Astrocyte of the cerebellum (primary cell): Measurements from ENCODE around the gene EFHD1.

Source experiments
- DNase-seq: peaks from one replicate; pipeline ENCODE4 v3.0.0-alpha.2; 2011; ENCODE audit warnings: low read depth
- H3K4me3 ChIP-seq: 2 replicates; pipeline ENCODE4 v1.5.1; 2011; ENCODE audit warnings: mild to moderate bottlenecking, low read depth, low read length, moderate library complexity
- CTCF ChIP-seq: IDR thresholded peaks from 2 replicates; pipeline ENCODE4 v1.5.1; 2012; ENCODE audit warnings: low read length, low read depth, moderate library complexity, mild to moderate bottlenecking; ENCODE audit errors: missing control alignments
- in situ Hi-C: cut with HindIII; loops from 2 replicates; pipeline ENCODE4 v1.10.0; 2017; ENCODE audit warnings: low sequenced_read_pairs

The EFHD1 gene

GRCh38 chr2:232635820-232636219, 2.4 kb downstream of the EFHD1 start:
- TF ChIP-seq CTCF: no peak
- no peak overlapping the region for H3K4me3 ChIP-seq
- DNase-seq: no peak
- in situ Hi-C loops: no loop called here

GRCh38 chr2:232636788-232637420, 3.5 kb downstream of the EFHD1 start:
- no peak overlapping the region for H3K4me3 ChIP-seq
- no peak for TF ChIP-seq CTCF
- DNase-seq: no peak
- in situ Hi-C loops: no loop called here

- in situ Hi-C loops: no loop called here
Observed at GRCh38 chr2:232637866-232638583, 4.6 kb downstream of the EFHD1 start.

DNA sequence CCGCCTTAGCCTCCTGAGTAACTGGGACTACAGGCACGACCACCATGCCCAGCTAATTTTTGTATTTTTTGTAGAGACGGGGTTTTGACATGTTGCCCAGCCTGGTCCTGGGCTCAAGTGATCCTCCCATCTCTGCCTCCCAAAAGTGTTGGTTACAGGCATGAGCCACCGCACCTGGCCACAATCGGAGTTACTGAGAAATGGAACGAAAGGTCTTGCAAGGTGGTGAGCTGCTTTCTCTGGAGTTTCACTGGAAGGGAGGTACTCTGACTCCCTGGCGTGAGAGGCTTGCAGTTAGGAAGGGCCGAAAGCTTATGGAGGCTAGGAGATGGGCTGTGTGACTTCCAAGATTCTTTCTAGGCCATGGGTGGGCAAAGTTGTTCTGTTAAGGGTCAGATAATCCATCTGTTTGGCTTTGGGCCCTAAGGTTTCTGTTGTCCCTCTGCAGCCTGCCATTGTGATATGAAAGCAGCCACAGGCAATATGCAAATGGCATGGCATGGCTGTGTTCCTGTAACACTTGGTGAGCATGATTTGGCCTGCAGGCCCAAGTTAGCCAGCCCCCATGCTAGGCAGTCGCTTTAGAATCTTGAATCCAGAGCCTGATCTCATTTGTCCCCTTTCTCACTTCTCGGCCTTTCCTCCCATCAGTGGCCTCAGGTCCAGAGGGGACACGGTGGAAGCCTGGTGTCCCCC, 7.9 kb downstream of the EFHD1 start:
- no peak overlapping the region for H3K4me3 ChIP-seq
- in situ Hi-C loops: no loop called here
- TF ChIP-seq CTCF: no peak
- no peak for DNase-seq

More at GRCh38 chr2:232637866-232638583, 4.6 kb downstream of the EFHD1 start:
- no peak for DNase-seq
- H3K4me3 ChIP-seq: no peak overlapping the region
- TF ChIP-seq CTCF: no peak

GRCh38 chr2:232643147-232643425, 9.7 kb downstream of the EFHD1 start:
- in situ Hi-C loops: no loop called here
- DNase-seq: no peak
- no peak for TF ChIP-seq CTCF
- H3K4me3 ChIP-seq: no peak overlapping the region

DNA sequence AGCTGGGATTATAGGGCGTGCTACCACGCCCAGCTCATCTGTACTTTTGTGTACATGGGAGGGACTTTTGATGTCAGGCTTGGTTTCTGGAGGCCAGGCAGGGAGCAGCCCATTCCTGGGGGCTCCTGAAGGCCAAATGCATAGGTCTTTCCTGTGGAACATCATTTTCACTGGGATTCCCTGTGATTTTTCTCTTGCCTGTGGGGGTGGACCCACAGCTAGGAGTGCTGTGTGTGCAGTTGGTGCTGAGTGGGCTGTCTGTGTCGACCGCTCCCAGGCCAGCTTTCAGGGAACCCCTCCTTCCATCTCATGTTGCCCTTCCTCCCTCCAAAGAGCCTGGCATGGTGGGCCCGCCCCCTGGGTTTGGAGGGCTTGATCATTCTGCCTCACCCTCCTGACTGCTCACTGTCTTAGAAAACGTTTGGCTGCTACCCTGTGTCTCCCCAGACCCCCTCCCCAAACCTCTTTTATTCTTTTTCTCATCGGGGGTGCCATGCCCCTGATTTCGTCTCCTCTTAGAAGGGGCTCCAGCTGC, 10.5 kb downstream of the EFHD1 start:
- TF ChIP-seq CTCF: no peak
- no peak overlapping the region for H3K4me3 ChIP-seq
- in situ Hi-C loops: no loop called here
- DNase-seq: no peak
